Activated CD4-positive, alpha-beta T cell treated with anti-CD3 and anti-CD28 coated beads, Interleukin-2, Interleukin-6, amounts not matched to agents 100 ng/mL and 50 ng/mL, durations not matched to agents 16 hours and 8 hours (primary cell): ENCODE results near the gene AMPH.
"Not testable (repeated sequence)": the region's sequence is repeated elsewhere in the genome, so short reads cannot be mapped to it uniquely, and the experiment has no call there.

Source experiments
- DNase-seq: peaks from one replicate; pipeline ENCODE4 v3.0.0-alpha.2; 2020

AMPH gene

GRCh38 chr7:38391751-38392150 is 239.4 kb downstream of the AMPH start:
- no peak for DNase-seq

DNA sequence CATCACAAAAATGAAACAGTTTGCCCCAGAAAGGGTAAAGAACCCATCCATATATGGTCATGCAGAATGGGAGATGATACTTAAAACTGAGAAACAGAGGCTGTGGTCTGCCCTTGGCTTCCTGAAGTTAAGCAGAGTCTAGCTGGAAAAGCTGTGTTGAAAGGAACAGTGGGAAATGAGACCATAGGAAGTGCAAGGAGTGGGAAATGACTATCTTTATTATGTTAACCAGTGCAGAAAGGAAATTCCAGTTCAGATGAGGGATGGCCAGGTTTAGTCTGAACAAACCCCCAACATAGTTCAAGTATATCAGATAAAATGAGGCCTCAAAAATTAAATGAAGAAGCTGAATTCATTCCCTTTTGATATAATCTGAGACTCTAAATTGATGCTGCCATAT is 245.5 kb downstream of the AMPH start:
- DNase-seq, result no peak

GRCh38 chr7:38383281-38383680 is 247.9 kb downstream of the AMPH start:
- no peak for DNase-seq

DNA sequence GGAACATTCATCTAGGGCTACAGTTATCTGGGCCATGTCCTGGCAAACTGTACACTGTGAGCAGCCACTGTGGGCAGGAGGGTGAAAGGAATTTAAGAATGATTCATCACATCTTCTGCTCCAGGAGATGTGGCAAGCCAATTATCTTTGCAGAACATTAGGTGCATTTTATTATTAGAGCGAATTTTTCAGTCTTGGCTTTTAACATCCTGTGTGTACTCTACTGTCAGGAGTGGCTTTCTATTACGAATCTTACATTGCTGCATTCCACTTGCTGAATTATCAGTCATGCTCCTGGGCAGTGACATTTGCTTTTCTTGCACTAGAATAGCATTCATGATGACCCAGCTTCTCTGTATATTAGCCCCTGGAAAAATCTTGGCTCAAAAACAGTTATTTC is 248.5 kb downstream of the AMPH start:
- DNase-seq, result no peak

GRCh38 chr7:38375453-38375852 is 255.7 kb downstream of the AMPH start:
- no peak for DNase-seq

- peak; percentile 65 for DNase-seq
These were observed 256.7 kb downstream of the AMPH start for GRCh38 chr7:38374507-38374906.

DNA sequence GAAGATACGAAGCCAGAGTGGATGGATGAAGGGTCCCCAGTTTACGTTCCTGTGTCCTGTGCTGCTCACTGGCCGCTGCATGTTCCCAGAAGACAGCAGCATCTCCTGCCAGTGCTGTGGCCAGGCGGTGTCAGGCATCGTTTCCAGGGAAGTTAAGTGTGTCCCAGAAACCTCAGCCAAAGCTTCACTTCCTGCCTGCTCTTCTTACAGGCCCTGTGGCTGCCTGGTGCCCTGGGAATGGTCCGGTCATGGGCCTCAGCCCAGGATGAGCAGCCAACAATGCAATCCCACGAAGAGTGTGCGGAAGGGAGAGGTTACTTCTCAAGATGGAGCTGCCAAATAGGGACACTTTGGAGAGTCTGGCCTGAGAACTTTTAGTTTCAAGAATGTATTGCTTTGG is 258.0 kb downstream of the AMPH start:
- no peak for DNase-seq

- no peak for DNase-seq
These were observed 258.9 kb downstream of the AMPH start for GRCh38 chr7:38372290-38372689.

- DNase-seq, result peak; percentile 75
These were observed 261.2 kb downstream of the AMPH start for GRCh38 chr7:38369816-38370493.

GRCh38 chr7:38368191-38368605 is 263.0 kb downstream of the AMPH start:
- peak; percentile 88 for DNase-seq

- DNase-seq, result peak; percentile 76
These were observed 263.8 kb downstream of the AMPH start for GRCh38 chr7:38367301-38367890.

DNA sequence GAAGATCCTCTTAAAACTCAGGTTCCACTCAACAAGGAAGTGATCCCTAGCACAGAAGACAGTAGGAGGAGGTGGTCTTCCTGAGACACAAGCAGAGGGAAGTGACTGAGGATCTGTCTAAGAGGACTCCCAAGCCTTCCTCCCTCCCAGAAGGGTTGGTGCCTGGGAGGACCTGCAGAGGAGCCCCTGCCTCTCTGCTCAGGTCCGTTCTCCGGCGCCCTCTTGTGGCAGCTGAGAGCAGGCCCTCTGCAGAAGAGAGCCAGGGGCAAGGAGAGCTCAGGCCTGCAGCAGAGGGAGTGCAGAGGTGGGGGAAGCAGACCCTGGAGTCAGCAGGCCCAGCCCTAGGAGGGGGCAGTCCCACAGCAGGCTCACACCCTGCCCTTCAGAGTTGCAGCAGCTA is 267.8 kb downstream of the AMPH start:
- DNase-seq, result peak; percentile 88

- DNase-seq, result peak; percentile 80
These were observed 268.4 kb downstream of the AMPH start for GRCh38 chr7:38362611-38363237.

DNA sequence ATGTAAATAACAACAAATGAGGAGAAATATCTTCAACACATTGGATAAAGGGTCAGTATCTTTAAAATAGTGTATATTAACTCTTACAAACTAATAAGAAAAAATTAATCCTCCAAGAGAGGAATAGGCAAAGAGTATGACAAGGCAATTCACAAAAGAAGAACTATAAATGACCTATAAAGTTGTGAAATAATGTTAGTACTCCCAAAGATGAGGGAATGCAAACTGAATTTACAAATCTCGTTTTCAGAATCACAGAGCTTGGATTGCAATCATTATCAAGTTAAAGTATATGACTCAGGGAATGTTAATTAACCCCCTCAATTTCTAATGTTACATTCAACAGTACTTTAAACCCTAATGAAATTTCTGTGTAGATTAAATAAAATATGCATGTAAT is 270.4 kb downstream of the AMPH start:
- no peak for DNase-seq

DNA sequence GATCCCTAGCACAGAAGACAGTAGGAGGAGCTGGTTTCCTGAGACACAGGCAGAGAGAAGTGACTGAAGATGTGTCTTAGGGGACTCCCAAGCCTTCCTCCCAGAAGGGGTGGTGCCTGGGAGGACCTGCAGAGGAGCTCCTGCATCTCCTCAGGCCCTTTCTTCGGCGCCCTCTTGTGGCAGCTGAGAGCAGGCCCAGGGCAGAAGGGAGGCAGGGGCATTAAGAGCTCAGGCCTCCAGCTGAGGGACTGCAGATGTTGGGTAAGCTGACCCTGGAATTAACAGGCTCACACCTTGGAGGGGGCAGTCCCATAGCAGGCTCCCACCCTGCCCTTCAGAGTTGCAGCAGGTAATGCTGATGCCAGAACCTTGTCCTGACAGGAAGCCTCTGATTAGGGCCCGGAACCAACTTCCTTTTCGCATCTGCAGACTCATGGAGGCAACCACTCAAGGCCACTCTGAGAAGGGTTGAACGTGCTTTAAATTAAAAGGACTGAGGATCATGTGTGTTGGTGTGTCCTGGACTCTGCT is 272.0 kb downstream of the AMPH start:
- DNase-seq, result peak; percentile 89

GRCh38 chr7:38358273-38358831 is 272.8 kb downstream of the AMPH start:
- peak; percentile 69 for DNase-seq

GRCh38 chr7:38354271-38354851 is 276.8 kb downstream of the AMPH start:
- peak; percentile 78 for DNase-seq

- DNase-seq, result peak; percentile 74
These were observed 277.7 kb downstream of the AMPH start for GRCh38 chr7:38353431-38353881.

DNA sequence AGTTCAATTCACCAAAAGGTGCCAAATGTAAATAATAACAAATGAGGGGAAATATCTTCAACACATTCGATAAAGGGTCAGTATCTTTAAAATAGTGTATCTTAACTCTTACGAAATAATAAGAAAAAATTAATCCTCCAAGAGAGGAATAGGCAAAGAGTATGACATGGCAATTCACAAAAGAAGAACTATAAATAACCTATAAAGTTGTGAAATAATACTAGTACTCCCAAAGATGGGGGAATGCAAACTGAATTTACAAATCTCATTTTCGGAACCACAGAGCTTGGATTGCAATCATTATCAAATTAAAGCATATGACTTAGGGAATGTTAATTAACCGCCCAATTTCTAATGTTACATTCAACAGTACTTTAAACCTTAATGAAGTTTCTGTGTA is 279.6 kb downstream of the AMPH start:
- no peak for DNase-seq

- not testable (repeated sequence) for DNase-seq
These were observed 280.4 kb downstream of the AMPH start for GRCh38 chr7:38350777-38351176.

- DNase-seq, result peak; percentile 85
These were observed 281.1 kb downstream of the AMPH start for GRCh38 chr7:38349869-38350583.

DNA sequence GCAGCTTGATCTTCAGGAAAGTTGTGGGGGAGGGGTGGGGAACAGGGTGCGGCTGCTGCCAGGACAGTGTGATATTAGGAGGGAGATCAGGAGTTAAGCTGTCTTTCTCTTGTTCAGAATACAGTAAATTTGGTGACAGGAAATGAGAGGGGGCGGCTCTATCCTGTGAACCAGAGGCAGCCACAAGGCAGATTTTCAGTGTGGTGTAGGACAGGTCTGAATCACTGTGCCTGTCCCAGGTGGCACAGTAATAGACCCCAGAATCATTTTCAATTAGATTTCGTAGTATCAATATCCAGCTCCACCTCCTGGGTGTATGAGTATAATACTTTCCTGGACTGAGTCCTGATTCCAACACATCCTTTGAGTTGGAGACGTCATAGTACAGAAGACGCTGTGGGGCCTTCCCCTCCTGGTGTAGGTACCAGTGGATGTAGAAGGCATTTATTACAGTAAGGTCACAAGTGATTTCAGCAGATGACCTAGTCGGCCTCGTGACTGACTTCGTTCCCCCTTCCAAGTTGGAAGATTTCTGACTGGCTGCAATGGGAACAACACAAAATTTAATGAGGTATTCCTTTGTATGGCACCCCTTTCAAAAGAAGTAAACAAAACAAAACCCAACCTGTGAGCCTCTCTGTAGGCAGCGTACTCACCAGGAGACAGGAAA is 281.9 kb downstream of the AMPH start:
- DNase-seq, result peak; percentile 55
